HUES6 (cell line): ENCODE results near the gene PRKCE.
"Not testable (repeated sequence)": the region's sequence is repeated elsewhere in the genome, so short reads cannot be mapped to it uniquely, and the experiment has no call there.

Experiments
- H3K27ac ChIP-seq: 2 replicates; pipeline ENCODE4 v1.7.0; 2013; ENCODE audit warnings: low read depth, mild to moderate bottlenecking, low read length, inconsistent platforms
- H3K27me3 ChIP-seq: 2 replicates; pipeline ENCODE4 v1.6.1; 2013; ENCODE audit warnings: low read length; ENCODE audit not compliant: control insufficient read depth, insufficient read depth
- H3K36me3 ChIP-seq: 2 replicates; pipeline ENCODE4 v1.6.1; 2013; ENCODE audit warnings: low read length; ENCODE audit not compliant: control insufficient read depth, insufficient read depth
- H3K4me1 ChIP-seq: 2 replicates; pipeline ENCODE4 v1.6.1; 2013; ENCODE audit warnings: low read length; ENCODE audit not compliant: control insufficient read depth, insufficient read depth
- H3K4me3 ChIP-seq: 2 replicates; pipeline ENCODE4 v1.5.1; 2013; ENCODE audit warnings: low read depth, low read length
- H3K9ac ChIP-seq: one replicate; pipeline ENCODE4 v1.6.1; 2013; ENCODE audit warnings: mild to moderate bottlenecking, low read length
- H3K9me3 ChIP-seq: 2 replicates; pipeline ENCODE4 v1.6.1; 2013; ENCODE audit warnings: low read depth, low read length; ENCODE audit not compliant: control insufficient read depth, insufficient read depth

Gene PRKCE

DNA sequence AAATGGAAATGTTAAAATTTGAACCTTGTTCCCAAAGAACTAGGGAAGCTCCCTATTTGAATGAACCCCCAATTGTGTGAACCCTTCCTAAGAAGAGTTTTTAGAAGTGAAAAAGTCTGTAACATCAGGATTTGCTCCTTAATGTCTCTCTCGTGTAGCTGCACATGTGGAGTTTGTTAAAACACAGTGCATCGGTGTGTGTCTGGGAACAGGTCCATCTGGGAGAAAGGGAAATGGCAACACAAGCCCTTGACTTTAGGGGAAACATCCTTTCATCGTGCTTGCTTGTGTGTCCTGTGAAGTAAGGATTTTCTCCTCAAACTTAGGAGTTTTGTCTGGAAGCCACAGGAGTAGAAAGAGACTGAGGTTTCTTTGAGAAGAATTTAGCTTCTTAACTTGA is 203.9 kb downstream of the PRKCE start:
- no peak overlapping the region for H3K4me3 ChIP-seq
- peaks cover under 1% of the 10 kb centered on the region; the same call in 1 of the 2 replicates for H3K4me1 ChIP-seq
- no peak overlapping the region for H3K9ac ChIP-seq
- H3K9me3 ChIP-seq, result no peaks in the 10 kb centered on the region
- H3K27ac ChIP-seq, result no peak overlapping the region
- no peaks in the 10 kb centered on the region for H3K36me3 ChIP-seq
- H3K27me3 ChIP-seq, result no peaks in the 10 kb centered on the region

DNA sequence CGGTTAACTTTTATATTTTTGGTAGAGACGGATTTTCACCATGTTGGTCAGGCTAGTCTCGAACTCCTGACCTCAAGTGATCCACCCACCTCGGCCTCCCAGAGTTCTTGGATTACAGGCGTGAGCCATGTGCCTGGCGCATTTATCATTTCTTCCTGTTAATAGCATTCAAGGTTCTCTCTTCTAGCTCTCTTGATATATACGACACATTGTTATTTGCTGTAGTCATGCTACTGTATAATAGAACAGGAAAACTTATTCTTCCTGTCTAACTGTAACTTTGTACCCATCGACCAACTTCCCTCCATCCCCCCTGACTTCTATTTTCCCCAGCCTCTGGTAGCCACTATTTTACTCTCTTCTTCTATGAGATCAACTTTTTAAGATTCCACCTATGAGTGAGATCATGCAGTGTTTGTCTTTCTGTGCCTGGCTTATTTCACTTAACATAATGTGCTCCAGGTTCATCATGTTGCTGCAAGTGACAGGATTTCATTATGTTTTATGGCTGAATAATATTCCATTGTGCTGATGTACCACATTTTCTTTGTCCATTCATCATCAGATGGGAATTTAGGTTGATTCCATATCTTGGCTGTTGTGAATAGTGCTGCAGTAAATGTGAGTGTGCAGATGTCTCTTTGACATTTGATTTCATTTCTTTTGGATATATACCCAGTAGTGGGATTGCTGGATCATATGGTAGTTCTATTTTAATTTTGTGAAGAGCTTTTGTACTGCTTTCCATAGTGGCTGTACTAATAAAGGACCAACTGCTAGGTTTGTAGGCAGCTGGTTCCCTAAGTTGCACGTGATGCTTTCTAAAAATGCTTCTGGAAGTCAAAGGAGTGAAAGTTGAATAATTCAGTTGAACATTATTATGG is 205.2 kb downstream of the PRKCE start:
- Histone ChIP-seq H3K27ac (no peak overlapping the region), H3K9ac (no peak overlapping the region), H3K4me3 (no peak overlapping the region)

DNA sequence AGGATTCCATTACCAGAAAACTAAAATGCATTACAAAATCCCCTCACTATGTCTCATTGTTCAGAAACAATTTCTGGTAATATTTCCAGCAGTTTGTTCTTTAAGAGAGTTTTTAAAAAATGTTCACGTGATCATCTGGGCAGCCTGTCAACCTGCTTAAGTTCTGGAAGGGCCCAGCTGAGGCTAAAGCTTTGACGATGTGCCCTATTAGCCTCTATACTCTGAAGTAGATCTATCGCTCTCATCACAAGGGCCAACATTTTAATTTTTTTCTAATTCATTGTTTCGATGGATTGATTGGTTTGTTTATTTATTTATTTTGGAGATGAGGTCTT is 205.8 kb downstream of the PRKCE start:
- no peak overlapping the region for H3K4me3 ChIP-seq
- H3K4me1 ChIP-seq, result peaks cover 7% of the 10 kb centered on the region; the same call in 1 of the 2 replicates
- no peaks in the 10 kb centered on the region for H3K9me3 ChIP-seq
- no peaks in the 10 kb centered on the region for H3K36me3 ChIP-seq
- no peak overlapping the region for H3K27ac ChIP-seq
- no peaks in the 10 kb centered on the region for H3K27me3 ChIP-seq
- no peak overlapping the region for H3K9ac ChIP-seq

More for the DNA sequence above, 205.2 kb downstream of the PRKCE start:
- no peaks in the 10 kb centered on the region for H3K27me3 ChIP-seq
- H3K9me3 ChIP-seq, result no peaks in the 10 kb centered on the region
- H3K4me1 ChIP-seq, result peaks cover 7% of the 10 kb centered on the region; the same call in 1 of the 2 replicates
- no peaks in the 10 kb centered on the region for H3K36me3 ChIP-seq

DNA sequence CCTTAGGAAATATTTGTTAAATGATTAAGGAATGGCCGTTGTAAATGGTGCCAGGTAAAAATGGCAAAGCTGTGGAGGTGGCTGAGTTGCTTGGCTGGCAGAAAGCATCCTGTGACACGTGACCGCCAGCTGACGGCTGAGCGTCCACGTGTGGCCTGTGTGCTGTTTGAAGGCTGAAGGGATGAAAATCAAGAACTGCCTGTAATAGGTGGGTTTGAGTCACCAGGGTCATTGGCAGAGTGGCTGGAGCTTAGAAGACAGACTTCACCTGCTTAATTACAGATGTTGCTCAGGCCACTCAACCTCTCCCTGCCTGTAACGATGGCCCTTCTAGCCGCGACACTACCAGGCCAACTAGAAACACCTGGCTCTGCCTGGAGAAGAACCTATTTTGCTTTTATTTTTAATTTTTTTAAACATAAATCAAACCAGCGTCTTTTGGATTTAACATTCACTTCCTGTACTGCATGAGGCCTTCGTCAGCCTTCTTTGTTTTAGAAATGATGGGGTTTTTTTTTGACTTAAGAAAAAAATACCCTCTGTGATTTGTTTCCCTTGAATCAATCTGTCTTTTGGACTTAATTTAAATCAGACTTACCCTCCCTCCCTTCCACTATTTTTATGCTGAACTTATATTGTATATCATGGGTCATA is 206.5 kb downstream of the PRKCE start:
- no peaks in the 10 kb centered on the region for H3K9me3 ChIP-seq

DNA sequence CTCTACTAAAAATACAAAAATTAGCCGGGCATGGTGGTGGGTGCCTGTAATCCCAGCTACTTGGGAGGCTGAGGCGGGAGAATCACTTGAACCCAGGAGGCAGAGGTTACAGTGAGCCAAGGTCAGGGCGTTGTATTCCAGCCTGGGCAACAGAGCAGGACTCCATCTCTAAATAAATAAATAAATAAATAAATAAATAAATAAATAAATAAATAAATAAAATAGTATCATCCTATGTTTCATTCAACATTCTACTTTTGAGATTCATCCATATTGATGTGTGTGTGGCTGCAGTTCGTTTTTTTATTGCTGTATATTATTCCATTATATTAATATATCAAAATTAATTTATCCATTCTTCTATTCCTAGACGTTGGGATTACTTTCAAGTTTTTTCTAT is 207.4 kb downstream of the PRKCE start:
- not testable (repeated sequence) for H3K36me3 ChIP-seq, H3K9ac ChIP-seq, H3K27me3 ChIP-seq, H3K4me1 ChIP-seq, H3K9me3 ChIP-seq, H3K27ac ChIP-seq, H3K4me3 ChIP-seq

More for the DNA sequence above, 206.5 kb downstream of the PRKCE start:
- Histone ChIP-seq H3K4me1 (peaks cover 7% of the 10 kb centered on the region; the same call in 1 of the 2 replicates), H3K27ac (no peak overlapping the region), H3K9ac (no peak overlapping the region), H3K36me3 (no peaks in the 10 kb centered on the region), H3K4me3 (no peak overlapping the region), H3K27me3 (no peaks in the 10 kb centered on the region)

DNA sequence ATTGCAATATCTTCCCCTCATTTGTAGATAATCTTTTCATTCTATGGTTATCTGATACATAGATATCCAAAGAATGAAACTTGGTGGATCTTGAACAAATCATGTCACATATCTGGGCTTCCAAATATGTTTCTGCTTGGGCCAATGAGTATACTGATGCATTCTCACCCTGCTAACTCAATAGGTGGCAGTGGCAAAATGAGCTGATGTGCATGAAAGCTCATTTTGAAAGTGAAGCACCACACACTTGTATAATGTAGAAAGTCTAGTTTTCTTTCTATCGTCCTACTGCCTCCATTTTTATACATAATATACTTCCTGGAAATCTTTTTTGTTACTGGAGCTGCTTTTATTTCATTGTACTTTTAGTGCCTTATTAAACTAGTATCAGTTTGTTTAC is 208.2 kb downstream of the PRKCE start:
- Histone ChIP-seq H3K36me3 (no peaks in the 10 kb centered on the region), H3K9me3 (no peaks in the 10 kb centered on the region), H3K27ac (no peak overlapping the region), H3K27me3 (no peaks in the 10 kb centered on the region), H3K4me3 (no peak overlapping the region), H3K9ac (no peak overlapping the region), H3K4me1 (peaks cover 7% of the 10 kb centered on the region; the same call in 1 of the 2 replicates)

DNA sequence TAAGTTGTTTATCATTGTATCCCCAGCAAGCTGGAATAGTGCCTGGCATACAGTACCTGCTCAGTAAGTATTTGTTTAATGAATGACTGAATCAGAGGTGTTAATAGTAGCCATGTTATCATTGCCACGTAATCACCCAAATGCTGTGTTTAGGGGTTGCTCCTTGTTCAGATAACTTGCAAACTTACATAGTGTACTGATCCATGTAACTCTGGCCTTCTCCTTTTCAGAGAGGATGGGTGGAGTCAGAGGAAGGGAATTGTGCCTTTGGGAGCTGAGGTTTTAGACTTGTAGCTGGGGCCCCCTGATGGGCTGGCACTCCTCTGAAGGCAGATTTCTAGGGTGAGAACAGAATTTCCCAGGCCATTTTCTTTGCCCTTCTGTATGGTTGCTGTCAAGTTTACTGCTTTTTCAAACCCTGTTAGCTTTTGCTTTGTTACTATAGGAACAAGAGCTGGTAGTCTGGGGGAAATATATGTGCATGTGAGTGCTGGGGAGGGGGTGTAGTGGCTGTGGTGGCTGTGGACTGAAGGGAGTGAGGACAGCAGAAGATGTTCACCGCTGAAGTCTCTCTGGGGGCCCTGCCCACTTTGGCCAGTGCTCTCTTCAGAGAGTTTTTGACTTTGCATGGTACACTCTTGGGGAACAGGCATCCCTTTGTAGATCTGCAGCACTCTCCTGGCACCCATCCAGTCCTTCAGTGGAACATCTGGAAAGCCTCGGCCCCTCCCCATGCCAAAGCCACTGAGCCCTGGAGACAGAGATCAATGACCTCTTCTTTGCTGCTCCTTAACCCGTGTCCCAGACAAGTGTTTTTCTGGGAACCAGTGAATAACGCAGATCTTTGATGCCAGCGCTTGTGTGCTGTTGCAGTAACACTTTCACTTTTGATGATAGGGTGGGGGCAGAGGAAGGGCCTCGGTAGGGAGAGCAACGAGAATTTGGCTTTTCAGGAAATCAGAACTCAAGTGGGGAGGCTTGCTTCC is 209.0 kb downstream of the PRKCE start:
- H3K27ac ChIP-seq, result no peak overlapping the region
- H3K9ac ChIP-seq, result no peak overlapping the region
- H3K4me3 ChIP-seq, result no peak overlapping the region
- no peaks in the 10 kb centered on the region for H3K27me3 ChIP-seq
- H3K36me3 ChIP-seq, result no peaks in the 10 kb centered on the region
- no peaks in the 10 kb centered on the region for H3K9me3 ChIP-seq
- H3K4me1 ChIP-seq, result peaks cover 7% of the 10 kb centered on the region; the same call in 1 of the 2 replicates

DNA sequence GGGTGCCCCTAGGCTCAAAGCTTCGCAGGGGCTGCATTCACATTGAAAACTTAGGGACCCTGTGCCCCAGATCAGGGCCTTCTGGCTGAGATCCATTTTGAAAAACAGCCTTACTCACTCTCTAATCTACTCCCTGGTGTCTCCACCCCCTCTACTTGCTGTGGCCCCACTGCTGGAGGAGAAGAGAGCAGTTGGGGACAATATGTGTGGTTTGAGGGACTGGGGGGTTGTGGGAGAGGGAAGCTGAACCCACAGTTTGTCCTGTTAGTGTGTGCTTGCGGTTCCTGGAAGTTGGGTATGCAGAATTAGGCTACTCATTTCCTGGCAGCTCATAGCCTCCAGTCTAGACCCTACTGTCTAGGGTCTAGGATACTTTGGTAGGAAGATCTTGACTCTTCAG is 211.4 kb downstream of the PRKCE start:
- no peak overlapping the region for H3K9ac ChIP-seq
- H3K9me3 ChIP-seq, result no peaks in the 10 kb centered on the region
- no peak overlapping the region for H3K4me3 ChIP-seq
- H3K4me1 ChIP-seq, result peaks cover 7% of the 10 kb centered on the region; the same call in 1 of the 2 replicates
- no peak overlapping the region for H3K27ac ChIP-seq
- H3K36me3 ChIP-seq, result no peaks in the 10 kb centered on the region
- no peaks in the 10 kb centered on the region for H3K27me3 ChIP-seq

DNA sequence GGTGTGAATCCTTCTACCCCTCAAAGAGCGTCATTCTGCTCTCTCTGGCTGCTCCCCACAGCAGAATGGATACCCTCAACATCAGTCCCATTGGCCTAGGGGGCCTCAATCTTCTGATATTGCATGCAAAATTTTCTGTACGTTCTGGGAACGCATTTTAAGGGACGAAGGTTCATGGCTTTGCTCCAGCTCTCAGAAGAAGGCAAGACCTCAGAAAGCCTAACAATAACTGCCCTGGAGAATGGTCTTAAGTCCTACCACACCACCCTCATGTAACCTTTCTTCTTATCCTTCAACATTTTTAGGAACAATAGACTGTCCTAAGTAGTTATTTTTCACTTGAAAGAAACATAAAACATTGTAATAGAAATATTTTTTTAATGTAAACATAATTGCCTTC is 212.6 kb downstream of the PRKCE start:
- Histone ChIP-seq H3K4me3 (no peak overlapping the region), H3K9ac (no peak overlapping the region), H3K27me3 (no peaks in the 10 kb centered on the region), H3K27ac (no peak overlapping the region), H3K4me1 (peaks cover 7% of the 10 kb centered on the region; the same call in 1 of the 2 replicates), H3K9me3 (no peaks in the 10 kb centered on the region), H3K36me3 (no peaks in the 10 kb centered on the region)

DNA sequence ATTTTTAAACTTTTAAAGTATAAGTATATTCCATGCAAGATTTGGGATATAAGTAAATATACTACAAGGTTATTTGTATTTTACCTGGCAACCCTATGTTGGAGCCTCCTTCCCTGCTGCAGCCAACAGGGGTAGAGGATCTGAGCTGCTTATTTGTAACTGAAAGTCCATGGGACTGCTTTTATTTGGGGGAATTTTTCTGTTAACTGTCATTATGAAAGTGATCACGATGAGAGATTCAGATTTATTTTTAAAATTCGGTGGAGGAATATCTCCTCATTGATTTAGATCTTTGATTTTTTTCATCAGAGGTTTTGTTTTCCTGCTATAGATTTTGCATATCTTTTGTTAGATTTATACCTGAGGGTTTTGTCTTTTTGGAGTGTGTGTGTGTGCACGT is 215.9 kb downstream of the PRKCE start:
- H3K36me3 ChIP-seq, result no peaks in the 10 kb centered on the region
- H3K4me1 ChIP-seq, result no peaks in the 10 kb centered on the region
- H3K4me3 ChIP-seq, result no peak overlapping the region
- no peak overlapping the region for H3K9ac ChIP-seq
- no peaks in the 10 kb centered on the region for H3K27me3 ChIP-seq
- no peaks in the 10 kb centered on the region for H3K9me3 ChIP-seq
- no peak overlapping the region for H3K27ac ChIP-seq
